ENCODE measurements around the gene MYH14. TPM values are rescaled to one million over a fixed set of nuclear protein-coding genes. Genes with fewer than 3 reads are reported as not detected.

MYH14 gene
- total and polyA plus RNA-seq, 9 donors, result 0.23 to 82.1 (median 3.2) TPM

GRCh38 chr19:50314724-50315708, 111.6 kb downstream of the MYH14 start:
- Histone ChIP-seq H3K4me1 (ENCODE audit: insufficient read depth) (no peaks in the 10 kb centered on the region), H3K27me3 (no peaks in the 10 kb centered on the region), H3K36me3 (no peaks in the 10 kb centered on the region), H3K4me3 (no peak overlapping the region), H3K9me3 (no peaks in the 10 kb centered on the region), H3K27ac (no peak overlapping the region)
- no peak for DNase-seq
- 1 to 2% (median 2%) methylated on average over 35 to 40 of the region's 40 CpGs for WGBS, 3 donors
- TF ChIP-seq POLR2A (IDR thresholded peaks at IDR 0.05) (no peak), EP300 (IDR thresholded peaks at IDR 0.05) (no peak), CTCF (IDR thresholded peaks at IDR 0.05) (no peak)
- intact Hi-C loops (cut with DNase I), result no loop called here

DNA sequence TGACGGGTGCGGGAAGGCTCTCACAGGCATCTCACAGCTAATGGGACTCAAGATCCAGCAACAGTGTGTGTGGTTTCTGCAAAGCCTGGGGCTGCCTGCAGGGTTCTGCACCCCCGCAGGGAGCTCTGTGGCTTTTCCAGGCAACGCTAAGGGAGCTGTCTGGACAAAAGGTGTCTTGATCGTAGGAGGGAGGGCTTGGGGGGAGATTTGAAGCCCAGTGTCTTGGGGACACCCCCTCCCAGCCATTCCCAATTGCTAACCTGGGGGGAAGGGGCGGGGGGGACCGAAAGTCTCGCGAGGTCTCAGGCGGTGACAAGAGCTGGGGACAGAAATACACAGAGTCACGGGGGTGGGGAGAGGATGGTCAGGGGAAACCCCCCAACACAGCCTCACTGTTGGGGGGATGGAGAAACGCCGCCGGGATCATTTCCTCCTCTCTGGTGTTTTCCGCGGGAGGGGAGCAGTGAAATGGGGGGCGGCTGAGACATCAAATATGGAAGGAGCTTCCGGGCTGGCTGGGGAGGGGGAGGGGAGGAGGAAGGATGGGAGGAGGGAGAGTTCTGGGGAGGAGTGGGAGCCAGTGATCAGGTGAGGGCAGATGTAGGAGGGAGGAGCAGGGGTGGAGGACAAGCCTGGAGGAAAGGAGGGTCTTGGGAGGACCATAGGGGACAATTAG, 112.5 kb downstream of the MYH14 start:
- Histone ChIP-seq H3K4me3 (no peak overlapping the region), H3K9me3 (no peaks in the 10 kb centered on the region), H3K27me3 (no peaks in the 10 kb centered on the region), H3K36me3 (no peaks in the 10 kb centered on the region), H3K27ac (no peak overlapping the region), H3K4me1 (ENCODE audit: insufficient read depth) (no peaks in the 10 kb centered on the region)
- no peak for TF ChIP-seq POLR2A (IDR thresholded peaks at IDR 0.05)
- 0 to 1% (median 1%) methylated on average over 18 of the region's 18 CpGs for WGBS, 3 donors
- no peak for DNase-seq
- intact Hi-C loops (cut with DNase I), result no loop called here

DNA sequence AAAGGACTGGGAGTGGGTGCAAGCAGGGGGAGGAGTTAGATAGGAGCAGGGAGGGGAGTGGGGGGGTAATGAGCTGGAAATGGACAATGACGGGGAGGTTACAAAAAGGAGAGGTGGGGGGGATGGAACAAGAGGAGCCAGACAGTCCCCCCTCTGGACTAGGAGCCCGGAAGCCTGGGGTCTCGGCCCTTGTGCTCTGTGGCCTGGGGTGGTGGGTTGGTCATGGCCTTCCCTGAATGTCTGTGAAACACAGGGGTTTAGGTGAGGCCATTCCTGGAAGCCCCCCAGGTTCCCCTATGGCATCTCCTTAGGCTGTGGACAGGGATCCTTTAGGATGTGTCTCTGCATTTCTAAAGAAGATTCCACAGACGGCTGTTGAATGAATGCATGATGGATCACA, 113.7 kb downstream of the MYH14 start:
- no peaks in the 10 kb centered on the region for H3K36me3 ChIP-seq
- no peak for TF ChIP-seq EP300 (IDR thresholded peaks at IDR 0.05)
- no peak for TF ChIP-seq POLR2A (IDR thresholded peaks at IDR 0.05)
- TF ChIP-seq CTCF (IDR thresholded peaks at IDR 0.05), result no peak
- H3K4me3 ChIP-seq, result no peak overlapping the region
- DNase-seq, result no peak
- H3K27me3 ChIP-seq, result no peaks in the 10 kb centered on the region
- H3K9me3 ChIP-seq, result no peaks in the 10 kb centered on the region
- H3K4me1 ChIP-seq (ENCODE audit: insufficient read depth), result no peaks in the 10 kb centered on the region
- intact Hi-C loops (cut with DNase I), result no loop called here
- WGBS, 3 donors, result 59 to 64% (median 63%) methylated on average over 4 of the region's 4 CpGs
- H3K27ac ChIP-seq, result no peak overlapping the region

GRCh38 chr19:50318438-50318837, 115.0 kb downstream of the MYH14 start:
- H3K27me3 ChIP-seq, result no peaks in the 10 kb centered on the region
- H3K4me3 ChIP-seq, result no peak overlapping the region
- no peaks in the 10 kb centered on the region for H3K36me3 ChIP-seq
- no peak for TF ChIP-seq POLR2A (IDR thresholded peaks at IDR 0.05)
- TF ChIP-seq CTCF (IDR thresholded peaks at IDR 0.05), result no peak
- TF ChIP-seq EP300 (IDR thresholded peaks at IDR 0.05), result no peak
- intact Hi-C loops (cut with DNase I), result no loop called here
- H3K27ac ChIP-seq, result no peak overlapping the region
- H3K4me1 ChIP-seq (ENCODE audit: insufficient read depth), result no peaks in the 10 kb centered on the region
- WGBS, 3 donors, result 78 to 84% (median 81%) methylated on average over 8 of the region's 8 CpGs
- no peaks in the 10 kb centered on the region for H3K9me3 ChIP-seq
- no peak for DNase-seq
